Activated naive CD4-positive, alpha-beta T cell treated with anti-CD3 and anti-CD28 coated beads, Interleukin-2, amount 50 U/mL, for 24 hours (primary cell): Measurements from ENCODE around the gene SCP2.
A peak's percentile ranks its signal among the peaks of the same experiment; 100 is the strongest.

Experiments used
- H3K27ac Mint-ChIP-seq: one replicate; pipeline ENCODE4 v1.8.0; 2021; ENCODE audit warnings: mild to moderate bottlenecking, mixed read lengths
- H3K27me3 Mint-ChIP-seq: one replicate; pipeline ENCODE4 v1.8.0; 2021; ENCODE audit warnings: mixed read lengths
- H3K36me3 Mint-ChIP-seq: one replicate; pipeline ENCODE4 v1.8.0; 2021; ENCODE audit warnings: mixed read lengths
- H3K4me1 Mint-ChIP-seq: one replicate; pipeline ENCODE4 v1.8.0; 2021; ENCODE audit warnings: mixed read lengths
- H3K4me3 Mint-ChIP-seq: one replicate; pipeline ENCODE4 v1.8.0; 2021; ENCODE audit warnings: mild to moderate bottlenecking, mixed read lengths
- H3K9me3 Mint-ChIP-seq: one replicate; pipeline ENCODE4 v1.8.0; 2021; ENCODE audit warnings: mixed read lengths

SCP2 gene

DNA sequence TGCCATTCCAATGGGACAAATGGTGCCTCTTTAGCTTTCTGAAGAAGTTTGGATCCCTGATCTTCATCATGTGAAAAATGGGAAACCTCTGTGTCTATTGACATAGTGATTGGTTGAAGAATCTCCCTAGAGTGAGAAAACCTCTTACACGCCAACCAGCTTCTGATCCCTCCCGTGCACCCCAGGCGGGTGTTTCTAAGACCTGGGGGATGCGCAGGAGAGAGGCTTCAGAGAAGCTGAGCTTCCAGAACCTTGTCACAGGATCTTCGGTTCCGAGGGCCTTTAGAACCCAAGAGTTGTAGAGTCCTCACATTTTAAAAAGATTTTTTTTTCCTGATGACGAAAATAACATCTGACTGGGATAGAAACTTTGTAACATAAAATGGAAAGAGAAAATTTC lies 146.2 kb downstream of the SCP2 start:
- Mint-ChIP-seq H3K27ac (no peak overlapping the region), H3K36me3 (no peaks in the 10 kb centered on the region)

GRCh38 chr1:53073868-53074311 lies 146.8 kb downstream of the SCP2 start:
- Mint-ChIP-seq H3K4me3 (no peak overlapping the region), H3K9me3 (no peaks in the 10 kb centered on the region), H3K4me1 (no peaks in the 10 kb centered on the region), H3K27me3 (no peaks in the 10 kb centered on the region), H3K27ac (no peak overlapping the region), H3K36me3 (no peaks in the 10 kb centered on the region)

More for the DNA sequence above, 146.2 kb downstream of the SCP2 start:
- Mint-ChIP-seq H3K4me3 (no peak overlapping the region), H3K27me3 (no peaks in the 10 kb centered on the region), H3K4me1 (no peaks in the 10 kb centered on the region), H3K9me3 (no peaks in the 10 kb centered on the region)

GRCh38 chr1:53074313-53075154 lies 147.5 kb downstream of the SCP2 start:
- Mint-ChIP-seq H3K27me3 (no peaks in the 10 kb centered on the region), H3K36me3 (no peaks in the 10 kb centered on the region), H3K27ac (no peak overlapping the region), H3K4me3 (no peak overlapping the region), H3K9me3 (no peaks in the 10 kb centered on the region), H3K4me1 (no peaks in the 10 kb centered on the region)

GRCh38 chr1:53075206-53075605 lies 148.1 kb downstream of the SCP2 start:
- no peaks in the 10 kb centered on the region for H3K4me1 Mint-ChIP-seq
- peak overlapping the region; percentile 10 for H3K27ac Mint-ChIP-seq
- H3K27me3 Mint-ChIP-seq, result no peaks in the 10 kb centered on the region
- no peaks in the 10 kb centered on the region for H3K36me3 Mint-ChIP-seq
- H3K9me3 Mint-ChIP-seq, result no peaks in the 10 kb centered on the region
- no peak overlapping the region for H3K4me3 Mint-ChIP-seq

- H3K36me3 Mint-ChIP-seq, result no peaks in the 10 kb centered on the region
- H3K4me1 Mint-ChIP-seq, result no peaks in the 10 kb centered on the region
- H3K27ac Mint-ChIP-seq, result no peak overlapping the region
- no peaks in the 10 kb centered on the region for H3K27me3 Mint-ChIP-seq
- H3K9me3 Mint-ChIP-seq, result no peaks in the 10 kb centered on the region
- no peak overlapping the region for H3K4me3 Mint-ChIP-seq
These were observed 148.7 kb downstream of the SCP2 start for GRCh38 chr1:53075761-53076163.

DNA sequence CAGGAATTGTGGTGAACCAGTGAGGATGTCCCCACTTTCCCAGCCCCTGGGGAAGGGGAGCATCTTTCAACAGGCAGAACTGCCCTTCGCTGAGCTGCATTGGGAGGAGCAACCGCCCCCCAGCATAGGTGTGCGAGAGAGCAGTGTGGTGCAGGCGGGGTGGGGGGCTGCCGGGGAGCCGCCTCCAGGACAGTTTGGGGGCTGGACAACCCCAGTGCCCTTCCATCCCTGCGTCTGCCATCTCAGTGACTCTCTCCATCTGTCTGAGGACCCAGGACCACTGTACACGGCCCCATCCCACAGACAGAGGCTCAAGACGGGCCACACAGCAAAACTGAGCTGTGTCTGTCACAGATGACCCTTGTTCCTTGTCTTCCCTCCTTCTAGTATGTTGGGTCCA lies 149.1 kb downstream of the SCP2 start:
- H3K27me3 Mint-ChIP-seq, result no peaks in the 10 kb centered on the region
- no peaks in the 10 kb centered on the region for H3K9me3 Mint-ChIP-seq
- no peak overlapping the region for H3K4me3 Mint-ChIP-seq
- no peak overlapping the region for H3K27ac Mint-ChIP-seq
- H3K4me1 Mint-ChIP-seq, result no peaks in the 10 kb centered on the region
- H3K36me3 Mint-ChIP-seq, result no peaks in the 10 kb centered on the region

DNA sequence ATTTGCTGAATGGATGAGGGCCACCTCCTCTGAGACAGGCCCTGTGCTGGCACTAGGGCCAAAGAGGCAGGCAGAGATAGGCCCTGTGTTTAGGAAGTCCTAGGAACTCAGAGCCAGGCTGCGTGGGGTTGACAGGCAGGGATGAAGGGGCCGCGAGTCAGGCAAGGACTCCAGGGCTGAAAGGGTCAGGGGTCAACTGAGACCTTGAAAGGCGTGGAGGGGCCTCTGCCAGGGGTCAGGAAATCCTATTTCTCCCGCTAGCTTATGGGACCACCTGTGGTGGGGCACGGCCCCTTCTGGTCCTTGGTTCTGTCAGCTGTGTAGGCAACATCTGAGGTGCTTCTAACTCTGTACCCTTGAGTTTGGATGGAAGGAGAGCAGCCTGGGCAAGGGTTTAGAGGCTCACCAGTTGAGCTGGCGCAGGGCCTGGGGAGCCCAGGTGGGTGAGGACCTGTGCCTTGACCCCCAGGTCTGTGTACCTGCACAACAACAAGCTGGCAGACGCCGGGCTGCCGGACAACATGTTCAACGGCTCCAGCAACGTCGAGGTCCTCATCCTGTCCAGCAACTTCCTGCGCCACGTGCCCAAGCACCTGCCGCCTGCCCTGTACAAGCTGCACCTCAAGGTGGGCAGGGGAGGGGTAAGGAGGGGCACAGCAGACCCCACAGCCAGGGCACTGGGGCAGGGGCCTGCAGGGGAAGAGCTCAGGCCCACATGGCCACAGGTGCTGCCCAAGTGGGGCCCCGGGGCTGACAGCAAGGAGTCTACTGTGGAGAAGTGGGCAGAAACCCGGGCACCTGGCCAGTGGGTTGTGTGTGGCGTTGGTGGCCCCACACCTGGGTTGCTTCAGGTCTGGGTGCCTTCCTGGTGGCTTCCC lies 149.9 kb downstream of the SCP2 start:
- H3K4me3 Mint-ChIP-seq, result no peak overlapping the region

DNA sequence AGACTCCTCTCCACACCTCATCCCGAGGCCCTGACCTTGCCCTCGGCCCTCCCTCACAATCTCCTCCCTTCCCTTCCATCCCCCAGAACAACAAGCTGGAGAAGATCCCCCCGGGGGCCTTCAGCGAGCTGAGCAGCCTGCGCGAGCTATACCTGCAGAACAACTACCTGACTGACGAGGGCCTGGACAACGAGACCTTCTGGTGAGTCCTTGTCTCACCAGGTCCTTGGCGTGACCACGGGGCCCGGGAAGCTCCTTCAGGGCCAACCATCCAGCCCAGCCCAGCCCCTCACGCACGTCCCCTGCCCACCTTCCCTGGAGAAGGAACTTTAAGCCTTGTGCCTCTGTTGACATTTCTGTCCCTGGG lies 150.5 kb downstream of the SCP2 start:
- H3K9me3 Mint-ChIP-seq, result no peaks in the 10 kb centered on the region
- no peak overlapping the region for H3K27ac Mint-ChIP-seq
- H3K4me1 Mint-ChIP-seq, result no peaks in the 10 kb centered on the region
- no peaks in the 10 kb centered on the region for H3K27me3 Mint-ChIP-seq
- H3K36me3 Mint-ChIP-seq, result no peaks in the 10 kb centered on the region
- H3K4me3 Mint-ChIP-seq, result no peak overlapping the region

More for the DNA sequence above, 149.9 kb downstream of the SCP2 start:
- H3K4me1 Mint-ChIP-seq, result no peaks in the 10 kb centered on the region
- H3K9me3 Mint-ChIP-seq, result no peaks in the 10 kb centered on the region
- H3K27ac Mint-ChIP-seq, result no peak overlapping the region
- H3K36me3 Mint-ChIP-seq, result no peaks in the 10 kb centered on the region
- no peaks in the 10 kb centered on the region for H3K27me3 Mint-ChIP-seq

DNA sequence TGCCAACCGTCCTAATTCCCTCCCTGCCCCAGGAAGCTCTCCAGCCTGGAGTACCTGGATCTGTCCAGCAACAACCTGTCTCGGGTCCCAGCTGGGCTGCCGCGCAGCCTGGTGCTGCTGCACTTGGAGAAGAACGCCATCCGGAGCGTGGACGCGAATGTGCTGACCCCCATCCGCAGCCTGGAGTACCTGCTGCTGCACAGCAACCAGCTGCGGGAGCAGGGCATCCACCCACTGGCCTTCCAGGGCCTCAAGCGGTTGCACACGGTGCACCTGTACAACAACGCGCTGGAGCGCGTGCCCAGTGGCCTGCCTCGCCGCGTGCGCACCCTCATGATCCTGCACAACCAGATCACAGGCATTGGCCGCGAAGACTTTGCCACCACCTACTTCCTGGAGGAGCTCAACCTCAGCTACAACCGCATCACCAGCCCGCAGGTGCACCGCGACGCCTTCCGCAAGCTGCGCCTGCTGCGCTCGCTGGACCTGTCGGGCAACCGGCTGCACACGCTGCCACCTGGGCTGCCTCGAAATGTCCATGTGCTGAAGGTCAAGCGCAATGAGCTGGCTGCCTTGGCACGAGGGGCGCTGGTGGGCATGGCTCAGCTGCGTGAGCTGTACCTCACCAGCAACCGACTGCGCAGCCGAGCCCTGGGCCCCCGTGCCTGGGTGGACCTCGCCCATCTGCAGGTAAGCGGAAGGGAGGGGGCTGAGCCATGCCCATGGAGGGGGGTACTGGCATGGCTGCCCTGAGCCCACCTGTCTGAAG lies 151.4 kb downstream of the SCP2 start:
- H3K4me1 Mint-ChIP-seq, result no peaks in the 10 kb centered on the region
- no peaks in the 10 kb centered on the region for H3K9me3 Mint-ChIP-seq
- no peak overlapping the region for H3K4me3 Mint-ChIP-seq
- H3K27ac Mint-ChIP-seq, result no peak overlapping the region
- no peaks in the 10 kb centered on the region for H3K27me3 Mint-ChIP-seq
- H3K36me3 Mint-ChIP-seq, result no peaks in the 10 kb centered on the region

- Mint-ChIP-seq H3K4me3 (no peak overlapping the region), H3K27me3 (no peaks in the 10 kb centered on the region), H3K9me3 (no peaks in the 10 kb centered on the region), H3K36me3 (no peaks in the 10 kb centered on the region), H3K4me1 (no peaks in the 10 kb centered on the region), H3K27ac (no peak overlapping the region)
These were observed 152.2 kb downstream of the SCP2 start for GRCh38 chr1:53079251-53079650.

DNA sequence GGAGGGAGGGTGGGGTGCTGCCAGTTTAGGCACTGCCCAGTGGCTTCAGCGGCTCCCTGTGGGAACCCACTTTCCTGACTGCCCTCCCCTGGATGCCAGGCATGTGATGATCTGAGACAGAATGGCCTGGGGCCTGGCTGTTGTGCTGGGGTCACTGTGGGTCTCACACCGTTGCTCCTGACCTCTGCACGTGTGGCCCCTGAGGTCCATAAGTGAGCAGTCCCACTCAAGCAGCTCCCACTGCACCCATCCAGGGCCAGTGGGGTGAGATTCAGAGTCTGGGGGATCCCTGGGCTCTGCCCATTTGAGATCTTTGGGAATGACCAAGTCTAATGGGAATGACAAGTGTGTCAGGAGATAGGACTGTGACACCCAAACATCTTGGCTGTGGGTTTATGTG lies 153.0 kb downstream of the SCP2 start:
- Mint-ChIP-seq H3K27ac (no peak overlapping the region), H3K4me3 (no peak overlapping the region), H3K4me1 (no peaks in the 10 kb centered on the region), H3K27me3 (no peaks in the 10 kb centered on the region), H3K36me3 (no peaks in the 10 kb centered on the region), H3K9me3 (no peaks in the 10 kb centered on the region)

DNA sequence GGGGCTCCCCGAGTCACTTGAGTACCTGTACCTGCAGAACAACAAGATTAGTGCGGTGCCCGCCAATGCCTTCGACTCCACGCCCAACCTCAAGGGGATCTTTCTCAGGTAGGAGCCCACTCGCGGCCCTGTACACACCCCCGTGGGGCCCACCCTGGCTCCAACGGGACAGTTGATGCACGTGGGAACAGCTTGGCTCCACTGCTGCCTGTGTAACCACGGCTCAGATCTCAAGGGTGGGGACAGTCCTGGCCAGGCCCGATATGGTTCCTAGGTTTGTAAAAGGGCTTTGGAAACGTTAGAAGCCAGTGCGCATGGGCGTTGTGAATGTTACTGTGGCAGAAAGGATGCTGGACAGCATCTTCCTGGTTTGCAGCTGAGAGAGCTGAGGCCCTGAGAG lies 153.7 kb downstream of the SCP2 start:
- Mint-ChIP-seq H3K4me1 (no peaks in the 10 kb centered on the region), H3K27me3 (no peaks in the 10 kb centered on the region), H3K36me3 (no peaks in the 10 kb centered on the region), H3K9me3 (no peaks in the 10 kb centered on the region), H3K4me3 (no peak overlapping the region), H3K27ac (no peak overlapping the region)

DNA sequence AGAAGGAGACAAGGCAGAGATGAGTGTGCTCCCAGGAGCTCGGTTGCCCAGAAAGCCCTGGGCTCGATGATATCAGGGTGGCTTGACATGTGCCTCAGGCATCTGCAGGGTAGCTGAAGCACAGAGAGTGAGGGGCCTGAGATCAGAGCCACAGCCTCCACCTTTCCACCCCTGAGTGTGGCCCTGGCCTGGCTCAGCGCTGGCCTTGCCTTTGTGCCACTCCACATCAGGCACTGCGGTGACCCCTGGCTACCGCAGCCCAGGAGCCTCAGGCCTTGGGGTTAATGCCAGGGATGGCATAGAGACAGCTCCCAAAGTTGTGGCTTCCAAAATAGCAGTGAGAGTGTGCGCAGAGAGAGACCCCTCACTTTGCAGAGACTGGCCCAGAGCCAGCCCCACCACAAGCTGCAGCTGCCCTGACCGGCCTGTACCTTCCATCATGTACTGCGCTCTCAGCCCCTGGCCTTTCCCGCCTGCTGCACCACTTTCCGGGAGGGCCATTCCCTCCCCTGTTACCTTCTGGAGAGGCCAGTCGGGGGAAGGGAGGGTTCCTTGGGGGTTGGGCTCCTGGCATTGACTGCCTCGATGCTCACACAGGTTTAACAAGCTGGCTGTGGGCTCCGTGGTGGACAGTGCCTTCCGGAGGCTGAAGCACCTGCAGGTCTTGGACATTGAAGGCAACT lies 154.4 kb downstream of the SCP2 start:
- H3K36me3 Mint-ChIP-seq, result no peaks in the 10 kb centered on the region
- no peaks in the 10 kb centered on the region for H3K9me3 Mint-ChIP-seq
- no peaks in the 10 kb centered on the region for H3K4me1 Mint-ChIP-seq
- no peak overlapping the region for H3K27ac Mint-ChIP-seq
- no peaks in the 10 kb centered on the region for H3K27me3 Mint-ChIP-seq
- no peak overlapping the region for H3K4me3 Mint-ChIP-seq

DNA sequence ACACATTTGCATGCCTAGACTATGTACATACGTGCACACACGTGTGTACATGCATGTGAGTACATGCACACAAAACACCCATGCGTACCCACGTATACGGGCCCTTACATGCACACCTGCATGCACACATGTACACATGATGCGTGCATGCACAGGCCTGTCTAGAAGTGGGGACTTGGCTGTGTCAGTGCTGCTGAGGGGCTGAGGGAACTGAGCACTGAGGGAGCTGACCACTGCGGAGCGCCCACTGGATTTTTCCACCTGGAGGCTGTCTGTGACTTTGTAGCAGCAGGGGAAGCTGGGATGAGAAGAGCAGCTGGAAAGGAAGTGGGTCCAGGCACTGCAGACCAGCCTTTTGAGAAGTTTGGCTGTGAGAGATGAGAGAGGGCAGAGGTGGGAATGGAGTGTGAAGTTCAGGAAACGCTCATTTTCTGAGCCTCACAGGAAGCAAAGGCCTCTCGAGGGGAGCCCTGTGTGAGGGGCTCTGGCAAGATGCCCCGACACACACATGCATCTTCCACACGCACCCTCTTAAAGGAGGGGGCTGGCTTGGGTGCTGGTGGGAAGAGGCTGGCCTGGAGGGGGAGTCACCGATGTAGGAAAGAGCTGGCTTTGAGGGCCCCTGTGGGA lies 155.9 kb downstream of the SCP2 start:
- no peak overlapping the region for H3K27ac Mint-ChIP-seq

More for the DNA sequence above, 155.9 kb downstream of the SCP2 start:
- H3K9me3 Mint-ChIP-seq, result no peaks in the 10 kb centered on the region
- no peaks in the 10 kb centered on the region for H3K27me3 Mint-ChIP-seq
- H3K4me3 Mint-ChIP-seq, result no peak overlapping the region
- H3K36me3 Mint-ChIP-seq, result no peaks in the 10 kb centered on the region
- no peaks in the 10 kb centered on the region for H3K4me1 Mint-ChIP-seq
